GM19468 (cell line): Measurements from ENCODE around the gene MERTK.
"Not testable (repeated sequence)": the region's sequence is repeated elsewhere in the genome, so short reads cannot be mapped to it uniquely, and the experiment has no call there.

ENCODE experiments used
- ATAC-seq: cut with Tn5 transposase; IDR thresholded peaks from one replicate; pipeline ENCODE4 v1.9.1; 2021; ENCODE audit warnings: mild to moderate bottlenecking, moderate library complexity, moderate number of reproducible peaks; ENCODE audit not compliant: unreplicated experiment; ENCODE audit errors: extremely low read depth

Gene MERTK

GRCh38 chr2:111897924-111898702, at the start of gene MERTK:
Gene MERTK, plus strand, starts transcription at chr2:111898607. Its CDS starts 129 bp downstream, at chr2:111898736.
- ATAC-seq, result no peak

DNA sequence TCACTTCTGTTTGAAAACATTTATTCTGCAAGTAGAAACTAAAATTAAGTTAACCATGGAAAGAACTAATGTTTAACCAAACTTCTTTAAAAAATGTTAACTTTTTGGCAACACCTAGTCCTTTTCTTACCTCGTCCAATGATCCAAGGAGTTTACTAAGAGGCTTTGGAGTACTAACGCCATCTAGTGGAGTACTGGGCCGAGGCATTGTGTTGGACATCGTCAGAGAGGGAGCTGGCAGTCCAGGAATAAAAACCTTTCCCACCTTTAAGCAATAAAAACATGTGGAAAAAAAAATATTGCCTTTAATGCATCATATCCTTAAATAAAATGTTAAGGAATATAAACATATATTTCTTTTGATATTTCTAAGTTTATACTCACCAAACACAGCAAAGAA, 47.8 kb upstream of the MERTK start:
- ATAC-seq, result not testable (repeated sequence)

DNA sequence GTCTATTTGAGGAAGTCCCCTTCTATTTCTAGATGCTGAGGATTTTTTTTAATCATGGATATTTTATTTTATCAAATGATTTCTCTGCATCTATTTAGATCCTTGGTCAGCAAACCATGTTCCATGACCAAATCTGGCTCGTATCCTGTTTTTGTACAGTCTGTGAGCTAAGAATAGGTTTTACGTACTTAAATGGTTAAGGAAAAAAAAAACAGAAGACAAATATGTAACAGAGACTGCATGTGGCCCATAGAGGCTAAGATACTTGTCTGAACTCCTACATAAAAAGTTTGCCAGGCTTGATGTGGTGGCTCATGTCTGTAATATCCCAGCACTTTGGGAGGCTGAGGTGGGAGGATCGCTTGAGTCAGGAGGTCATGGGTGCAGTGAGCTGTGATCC, 45.9 kb upstream of the MERTK start:
- ATAC-seq, result not testable (repeated sequence)

- not testable (repeated sequence) for ATAC-seq
Measured at GRCh38 chr2:111860005-111860404, 38.4 kb upstream of the MERTK start.

DNA sequence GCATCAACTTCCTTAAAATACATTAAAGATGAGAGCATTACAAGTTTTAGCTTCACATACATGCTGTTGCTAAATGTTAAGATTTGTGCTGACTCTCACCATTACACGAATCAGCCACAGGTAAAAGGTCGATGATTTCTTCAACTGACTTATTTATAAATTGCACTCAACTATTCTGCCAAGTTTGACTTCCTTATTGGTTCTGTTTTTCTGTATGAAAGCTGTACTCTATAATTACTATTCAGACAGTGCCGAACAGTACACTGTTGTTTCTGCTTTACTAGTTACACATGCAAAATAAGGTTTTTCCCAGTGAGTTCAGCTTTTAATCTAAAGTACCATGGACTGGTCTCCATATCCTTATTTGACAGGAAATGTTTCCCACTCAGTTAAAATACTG, 33.3 kb upstream of the MERTK start:
- ATAC-seq, result not testable (repeated sequence)

DNA sequence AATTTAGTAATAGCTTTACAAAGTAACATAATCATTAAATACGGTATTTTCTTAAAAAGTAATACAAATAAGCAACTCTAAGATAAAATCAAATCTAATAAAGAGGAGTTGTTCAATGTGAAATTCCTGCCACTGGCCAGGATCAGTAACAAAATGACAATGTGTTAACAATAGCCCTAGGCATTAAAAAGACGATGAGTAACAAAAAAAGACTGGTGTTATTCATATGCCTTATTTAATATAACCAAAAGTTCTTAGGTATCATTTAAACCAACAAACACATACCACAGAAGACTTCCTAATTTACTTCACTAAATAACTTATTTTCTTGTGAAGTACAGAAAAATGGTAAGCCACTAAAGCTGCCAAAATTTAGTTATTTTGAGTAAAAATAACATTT, 25.6 kb upstream of the MERTK start:
- not testable (repeated sequence) for ATAC-seq

DNA sequence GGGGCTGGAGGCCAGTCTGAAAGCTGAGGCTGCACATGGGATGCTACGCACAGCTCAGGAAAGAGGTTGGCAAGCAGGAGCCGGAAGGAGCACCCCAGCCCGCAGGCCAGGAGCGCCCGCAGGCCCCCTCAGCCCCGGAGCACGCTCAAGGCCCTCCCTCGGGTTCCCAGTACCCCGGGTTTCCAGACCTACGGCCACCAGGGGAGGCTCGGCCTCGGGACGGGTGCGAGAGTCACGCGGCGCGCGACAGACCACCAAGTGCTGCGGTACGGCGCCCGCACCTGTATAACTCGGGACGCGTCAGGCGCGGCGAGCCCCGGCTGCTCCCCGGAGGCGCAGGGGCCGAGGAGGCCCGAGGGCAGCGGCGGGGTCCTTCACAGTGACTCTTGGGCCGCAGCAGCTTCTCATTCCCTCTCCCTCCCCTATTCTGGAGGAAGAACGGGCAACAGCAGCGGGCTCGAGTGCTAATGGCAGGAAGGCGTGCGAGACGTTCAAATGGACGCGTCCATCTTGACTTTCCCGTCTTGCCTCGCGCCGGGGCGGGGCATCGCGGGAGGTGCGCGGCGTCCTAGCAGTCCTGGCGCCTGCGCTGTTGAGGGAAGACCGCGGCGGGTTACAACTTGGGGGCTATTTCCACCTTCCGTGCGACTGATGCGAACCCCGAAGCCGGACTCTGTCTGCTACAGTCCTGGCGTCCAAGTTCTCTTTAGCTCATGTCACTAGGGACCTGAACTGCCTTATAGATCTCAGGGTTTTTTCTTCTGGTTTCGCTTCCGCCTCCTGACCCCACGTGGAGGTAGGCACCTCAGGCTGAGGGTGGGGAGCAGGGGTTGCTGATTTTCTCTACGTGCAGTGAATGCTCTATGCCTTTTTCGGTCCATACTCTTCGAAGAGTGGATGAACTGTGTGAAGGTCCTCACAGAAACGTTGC, 14.5 kb upstream of the MERTK start, which contains the start of gene ANAPC1:
Gene ANAPC1 (minus strand): TSS at position 533 of the 931 bp plus-strand sequence. CDS start 3,368 bp downstream, outside the sequence.
- ATAC-seq, result peak; percentile 66

DNA sequence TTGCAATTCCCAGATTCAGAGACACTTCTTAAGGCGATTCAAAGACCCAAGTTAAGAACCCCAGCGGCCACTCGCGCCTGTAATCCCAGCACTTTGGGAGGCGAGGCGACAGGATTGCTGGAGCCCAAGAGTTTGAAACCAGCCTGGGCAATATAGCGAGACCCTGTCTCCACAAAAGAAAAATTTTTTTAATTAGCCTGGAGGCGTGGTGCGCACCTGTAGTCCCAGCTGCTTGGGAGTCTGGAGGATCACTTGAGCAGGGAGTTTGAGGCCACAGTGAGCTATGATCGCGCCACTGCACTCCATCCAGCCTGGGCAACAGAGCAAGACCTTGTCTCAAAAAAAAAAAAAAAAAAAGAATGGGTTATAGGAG, 13.8 kb upstream of the MERTK start:
- ATAC-seq, result no peak

GRCh38 chr2:111896024-111896423, 2.4 kb upstream of the MERTK start:
- ATAC-seq, result no peak

GRCh38 chr2:111896576-111896975, 1.8 kb upstream of the MERTK start:
- no peak for ATAC-seq

- no peak for ATAC-seq
Measured at GRCh38 chr2:111897630-111897923, 830 bp upstream of the MERTK start.

DNA sequence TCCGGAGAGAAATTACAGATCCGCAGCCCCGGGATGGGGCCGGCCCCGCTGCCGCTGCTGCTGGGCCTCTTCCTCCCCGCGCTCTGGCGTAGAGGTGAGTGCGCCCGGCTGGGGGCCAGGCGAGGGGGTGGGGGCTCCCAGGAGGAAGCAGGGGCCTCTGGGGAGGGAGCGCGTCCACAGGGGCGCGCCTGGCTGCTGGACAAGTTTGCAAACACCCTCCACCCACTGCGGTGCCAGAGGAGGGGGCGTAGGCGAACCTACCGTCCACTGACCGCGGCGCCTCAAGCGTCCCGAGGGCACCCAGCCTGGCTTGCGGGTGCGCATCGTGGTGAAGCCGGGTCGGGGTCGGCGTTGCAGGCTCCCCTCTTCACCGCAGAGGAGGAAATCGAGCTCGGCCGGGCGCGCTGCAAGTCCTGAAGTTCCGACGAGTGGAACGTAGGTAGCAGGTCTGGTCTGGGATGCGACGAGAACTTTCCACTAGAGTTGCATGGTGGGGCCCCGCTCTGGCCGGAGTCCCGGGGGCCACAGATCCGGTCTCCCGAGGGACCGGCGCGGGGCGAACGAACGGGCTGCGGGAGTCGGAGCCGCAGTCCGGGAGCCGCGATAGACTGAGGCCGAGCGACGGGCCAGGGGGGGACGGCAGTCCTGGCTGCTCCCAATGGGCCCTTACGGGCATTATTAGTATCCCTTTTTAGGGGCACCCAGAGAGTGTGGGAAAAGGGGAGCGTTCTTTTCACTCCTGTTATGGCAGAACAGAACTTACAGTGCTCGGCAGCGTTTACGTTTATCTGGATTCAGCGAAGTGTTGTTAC, 502 bp downstream of the MERTK start:
- ATAC-seq, result no peak

GRCh38 chr2:111900859-111901258, 2.5 kb downstream of the MERTK start:
- ATAC-seq, result no peak

- ATAC-seq, result no peak
Measured at GRCh38 chr2:111903516-111903915, 5.1 kb downstream of the MERTK start.

GRCh38 chr2:111903930-111904439, 5.6 kb downstream of the MERTK start:
- no peak for ATAC-seq

DNA sequence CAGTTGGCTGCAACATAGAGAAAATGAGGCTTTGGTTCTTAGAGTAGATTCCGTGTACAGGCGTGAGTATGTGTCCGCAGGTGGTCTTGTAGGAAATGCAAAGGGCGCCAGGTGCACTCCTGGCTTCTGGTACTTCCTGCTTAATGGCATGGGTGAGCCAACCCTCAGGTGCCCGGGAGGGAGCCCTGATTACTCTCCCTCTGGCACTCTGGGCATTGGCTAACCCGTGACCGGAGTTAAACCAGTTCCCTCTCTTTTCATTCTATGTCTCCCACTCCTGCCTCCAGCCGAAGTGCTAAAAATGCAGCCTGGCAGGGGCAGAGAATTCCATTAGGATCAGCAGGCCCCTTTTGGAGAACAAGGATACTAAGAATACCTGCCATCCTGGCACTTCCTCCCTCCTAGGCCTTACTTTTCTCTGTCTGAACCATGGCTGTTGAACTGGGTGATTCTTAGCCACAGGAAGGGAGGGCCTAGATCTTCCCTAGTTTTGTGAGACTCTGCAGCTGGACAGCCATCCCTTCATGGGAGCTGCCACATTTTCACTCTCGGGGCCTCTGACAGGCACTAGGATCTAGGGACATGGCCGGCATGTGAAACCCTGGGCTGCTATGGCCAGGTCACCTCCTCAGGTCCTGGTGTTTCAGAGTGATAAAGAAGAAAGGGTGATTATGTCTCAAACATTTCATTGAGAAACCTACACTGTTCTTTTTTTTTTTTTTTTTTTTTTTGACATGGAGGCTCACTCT, 6.5 kb downstream of the MERTK start:
- ATAC-seq, result no peak

GRCh38 chr2:111905475-111905869, 7.1 kb downstream of the MERTK start:
- not testable (repeated sequence) for ATAC-seq

- no peak for ATAC-seq
Measured at GRCh38 chr2:111905990-111906735, 7.8 kb downstream of the MERTK start.

DNA sequence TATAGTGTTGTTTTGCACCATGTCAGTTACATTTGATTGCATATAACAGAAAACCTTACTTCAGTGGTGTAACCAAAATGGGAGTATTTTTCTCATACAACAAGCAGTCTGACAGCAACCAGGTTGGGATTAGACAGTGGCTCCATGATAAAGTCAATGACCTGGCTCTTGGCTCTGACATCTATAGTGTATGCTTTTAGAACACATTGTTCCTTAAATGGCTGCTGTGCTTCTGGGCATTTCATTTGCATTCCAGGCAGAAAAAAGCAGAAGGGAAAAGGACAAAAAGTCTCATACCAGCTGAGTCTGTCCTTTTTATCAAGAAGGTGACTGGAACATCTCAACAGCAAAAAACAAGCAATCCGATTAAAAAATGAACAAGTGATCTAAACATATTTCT, 10.2 kb downstream of the MERTK start:
- ATAC-seq, result no peak
